Measurements from ENCODE around the gene DEPDC7.
A peak's percentile ranks its signal among the peaks of the same experiment; 100 is the strongest.

DEPDC7 gene

DNA sequence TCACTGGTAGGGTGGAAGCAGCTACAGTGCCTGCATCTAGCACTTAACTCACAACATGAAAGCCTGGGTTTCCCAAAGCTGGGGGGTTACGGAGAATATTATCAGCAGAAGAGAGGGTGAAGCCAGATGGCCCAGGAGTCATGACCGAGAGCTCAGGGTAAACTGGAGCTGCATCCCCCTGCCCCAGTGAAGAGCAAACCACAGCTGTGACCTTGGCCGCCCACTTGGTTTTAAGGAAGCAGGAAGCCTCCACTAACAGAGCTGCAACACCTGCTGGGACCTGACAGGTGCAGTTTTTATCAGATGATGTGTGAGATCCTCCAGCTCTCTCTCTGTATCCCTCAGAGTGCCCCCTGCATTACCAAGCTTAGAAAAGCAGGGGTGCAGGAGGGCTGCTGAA lies 44.6 kb downstream of the DEPDC7 start:
- DNase-seq (ENCODE audit: low spot score): no peak

DNA sequence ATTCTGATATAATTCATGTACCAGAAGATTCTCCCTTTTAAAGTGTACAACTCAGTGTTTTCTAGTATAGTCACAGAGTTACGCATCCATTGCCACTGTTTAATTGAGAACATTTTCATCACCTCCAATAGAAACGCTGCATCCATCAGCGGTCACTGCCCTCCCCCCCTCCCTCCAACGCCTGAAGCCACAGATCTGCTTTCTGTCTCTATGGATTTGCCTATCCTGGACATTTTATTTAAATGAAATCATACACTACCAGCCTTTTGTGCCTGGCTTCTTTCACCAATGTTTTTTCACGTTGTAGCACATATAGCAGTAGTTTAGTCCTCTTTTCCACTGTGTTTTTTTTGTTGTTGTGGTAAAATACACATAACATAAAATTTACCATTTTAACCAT lies 46.5 kb downstream of the DEPDC7 start:
- DNase-seq (ENCODE audit: low spot score): no peak

DNA sequence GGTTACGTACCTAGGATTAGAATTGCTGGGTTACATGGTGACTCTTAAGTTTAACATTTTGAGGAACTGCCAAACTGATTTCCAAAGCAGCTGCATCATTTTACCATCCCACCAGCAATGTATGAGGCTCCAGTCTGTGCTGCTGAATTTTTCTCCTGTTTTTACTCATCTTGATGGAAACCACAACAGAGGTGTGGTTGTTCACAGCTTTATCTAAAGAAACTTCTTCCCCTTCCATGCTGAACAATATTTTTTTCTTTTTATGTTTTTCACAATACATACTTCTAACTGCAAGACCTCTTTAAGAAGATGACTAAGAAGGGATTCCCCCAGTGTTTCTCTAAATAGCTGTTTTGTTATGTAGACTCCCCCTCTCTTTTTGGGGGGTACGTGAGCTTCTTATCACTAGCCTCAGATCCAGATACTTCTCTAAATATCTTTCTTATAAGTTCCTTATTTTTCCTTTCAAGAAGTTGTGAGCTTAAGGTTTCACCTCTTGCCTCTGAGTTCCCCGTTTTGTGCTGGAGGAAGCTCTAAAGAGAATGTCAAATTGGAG lies 47.7 kb downstream of the DEPDC7 start:
- DNase-seq (ENCODE audit: low spot score): no peak

DNA sequence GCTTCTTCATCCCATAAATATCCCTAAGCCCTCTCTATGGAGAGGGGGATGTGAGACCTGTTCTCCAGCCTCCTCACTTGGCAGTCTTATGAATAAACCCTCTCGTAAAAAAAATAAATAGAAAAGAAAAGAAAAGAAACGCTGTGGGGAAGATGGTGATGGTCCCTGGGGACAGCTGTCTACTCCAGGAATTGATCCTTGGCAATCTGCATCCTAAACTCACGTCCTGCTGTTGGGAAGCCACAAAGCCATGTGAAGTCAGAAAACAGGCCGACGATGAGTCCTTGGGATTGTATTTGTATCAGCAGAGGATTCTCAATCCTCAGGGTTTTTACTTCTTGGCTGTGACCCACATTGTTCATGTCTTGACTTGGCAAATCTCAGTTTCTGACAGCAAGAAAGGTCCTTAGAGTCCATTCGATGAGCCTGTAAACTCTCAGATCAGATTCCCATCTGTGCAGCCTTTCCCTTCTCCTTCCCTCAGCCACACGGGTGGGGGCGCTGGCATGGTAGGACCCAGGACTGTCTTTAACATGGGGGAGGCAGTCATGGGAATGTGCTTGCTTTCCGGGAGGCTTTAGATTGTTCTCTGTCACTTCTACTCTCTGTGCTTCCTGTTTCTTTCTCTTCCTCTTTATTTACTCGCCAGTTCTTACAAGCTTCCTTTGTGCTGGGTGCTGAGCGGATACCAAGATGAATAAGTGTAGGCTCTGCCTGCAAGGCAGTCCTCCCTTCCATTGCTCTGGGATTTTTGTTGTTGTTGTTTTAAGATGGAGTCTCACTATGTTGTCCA lies 48.6 kb downstream of the DEPDC7 start:
- no peak for DNase-seq (ENCODE audit: low spot score)

DNA sequence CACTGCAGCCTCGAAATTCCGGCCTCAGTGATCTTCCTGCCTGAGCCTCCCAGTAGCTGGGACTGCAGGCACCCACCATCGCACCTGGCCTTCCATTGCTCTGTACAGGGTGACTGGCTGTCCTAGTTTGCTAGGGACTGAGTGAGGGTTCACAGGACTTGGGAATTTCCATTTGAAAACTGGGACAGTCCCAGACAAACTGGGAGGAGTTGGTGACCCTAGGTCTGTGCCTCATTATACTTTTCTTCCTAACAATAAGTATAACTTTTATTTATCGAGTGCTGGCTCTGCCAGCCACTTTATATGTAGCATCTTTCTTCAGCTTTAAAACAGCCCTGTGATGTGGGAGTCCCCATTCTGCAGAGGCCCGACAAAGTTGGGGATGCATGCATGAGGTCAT lies 49.2 kb downstream of the DEPDC7 start:
- no peak for DNase-seq (ENCODE audit: low spot score)

DNA sequence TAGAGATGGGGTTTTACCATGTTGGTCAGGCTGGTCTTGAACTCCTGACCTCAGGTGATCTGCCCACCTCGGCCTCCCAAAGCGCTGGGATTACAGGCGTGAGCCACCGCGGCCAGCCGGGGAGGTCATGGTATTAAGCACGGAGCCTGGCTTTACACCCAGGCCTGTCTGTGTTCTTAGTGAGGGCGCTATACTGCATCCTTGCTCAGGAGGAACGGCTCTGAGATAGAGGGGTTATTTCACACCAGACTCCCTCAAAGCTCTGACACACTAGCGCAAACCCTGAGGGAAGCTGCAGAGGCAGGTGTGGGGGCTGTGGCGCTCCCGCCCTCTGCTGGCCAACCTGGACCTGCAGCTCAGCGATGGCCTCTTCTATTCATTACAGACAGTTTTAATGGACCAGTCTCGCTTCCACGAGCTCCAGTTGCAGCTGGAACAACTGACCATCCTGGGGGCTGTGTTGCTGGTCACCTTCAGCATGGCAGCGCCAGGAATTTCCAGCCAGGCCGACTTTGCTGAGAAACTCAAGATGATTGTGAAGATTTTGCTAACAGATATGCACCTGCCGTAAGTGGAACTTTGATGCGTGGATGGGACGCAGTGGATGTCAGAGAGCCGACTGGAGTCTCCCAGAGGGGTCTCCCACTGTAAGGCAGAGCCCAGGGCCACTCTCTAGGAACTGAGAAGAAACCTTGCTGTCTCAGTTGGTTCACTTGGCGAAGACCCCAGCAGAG lies 49.9 kb downstream of the DEPDC7 start:
- DNase-seq (ENCODE audit: low spot score): peak; percentile 56

DNA sequence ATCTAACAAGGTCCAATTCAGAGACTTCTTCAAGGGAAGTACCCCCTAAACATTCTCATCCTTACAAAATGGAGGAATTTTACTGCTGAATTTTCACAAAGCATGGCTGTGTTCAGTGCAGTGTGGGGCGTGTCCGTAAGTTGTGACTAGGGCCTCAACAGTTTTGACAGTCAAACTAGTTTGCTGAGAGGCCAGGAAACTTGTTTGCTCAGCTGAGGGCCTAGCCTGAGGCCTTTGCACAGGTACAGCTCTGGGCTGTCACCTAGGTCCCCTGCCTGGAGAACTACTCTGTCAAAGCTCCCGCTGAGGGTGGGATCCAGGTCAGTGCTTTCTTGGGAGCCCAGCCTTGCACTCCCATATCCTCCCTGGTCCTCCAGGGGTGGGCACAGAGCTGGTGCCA lies 51.6 kb downstream of the DEPDC7 start:
- DNase-seq (ENCODE audit: low spot score): no peak

DNA sequence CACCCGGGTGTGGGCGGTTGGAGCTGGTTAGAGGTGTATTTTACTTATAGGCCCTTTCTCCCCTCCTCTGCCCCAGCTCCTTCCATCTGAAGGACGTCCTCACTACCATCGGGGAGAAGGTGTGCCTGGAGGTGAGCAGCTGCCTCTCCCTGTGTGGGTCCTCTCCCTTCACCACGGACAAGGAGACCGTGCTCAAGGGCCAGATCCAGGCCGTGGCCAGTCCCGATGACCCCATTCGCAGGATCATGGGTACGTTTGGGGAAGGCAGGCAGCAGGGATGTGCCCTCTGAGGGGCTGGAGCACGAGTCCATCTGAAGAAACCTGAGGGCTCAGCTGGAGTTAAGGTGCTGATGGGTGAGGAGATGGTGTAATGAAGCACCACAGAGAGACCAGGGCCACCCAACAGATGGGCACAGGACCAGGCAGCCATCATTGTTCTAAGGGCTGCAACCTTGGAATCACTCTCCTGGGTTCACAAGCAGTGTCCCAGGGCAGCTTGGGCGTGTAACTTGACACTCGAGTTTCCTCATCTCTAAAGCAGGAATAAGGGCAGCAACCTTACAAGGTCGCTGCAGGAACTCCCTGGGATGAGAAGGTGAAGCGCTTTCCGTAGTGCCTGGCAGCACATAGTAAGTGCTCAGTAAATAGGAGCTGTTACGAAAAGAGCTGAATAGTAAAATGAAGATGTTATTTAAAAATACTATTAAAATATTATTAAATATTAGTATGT lies 53.1 kb downstream of the DEPDC7 start:
- no peak for DNase-seq (ENCODE audit: low spot score)

DNA sequence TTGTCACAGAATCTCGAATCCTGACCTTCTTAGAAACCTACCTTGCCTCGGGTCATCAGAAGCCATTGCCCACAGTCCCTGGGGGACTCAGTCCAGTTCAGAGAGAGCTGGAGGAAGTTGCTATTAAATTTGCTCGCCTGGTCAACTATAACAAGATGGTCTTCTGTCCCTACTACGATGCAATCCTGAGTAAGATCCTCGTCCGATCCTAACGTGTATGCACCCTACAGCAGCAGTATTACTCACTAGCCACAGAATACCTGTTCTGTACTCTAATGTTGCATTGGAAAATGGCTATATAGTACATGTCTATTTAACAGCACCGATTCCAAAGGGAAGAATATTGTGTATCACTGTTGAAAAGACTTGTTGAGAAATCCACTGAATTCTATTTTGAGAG lies 56.8 kb downstream of the DEPDC7 start:
- no peak for DNase-seq (ENCODE audit: low spot score)
